VCaP (cell line): ENCODE results near the gene GID4.

Source experiments
- H3K27ac ChIP-seq: fragments of 450-650 bp; 2 replicates; pipeline ENCODE4 v1.5.1; 2017
- TF ChIP-seq, protein P1 (sequence below): fragments of 450-650 bp; conservative IDR thresholded peaks from 2 replicates; pipeline ENCODE4 v1.5.1; 2017; ENCODE audit warnings: mild to moderate bottlenecking, moderate library complexity

GID4 gene

DNA sequence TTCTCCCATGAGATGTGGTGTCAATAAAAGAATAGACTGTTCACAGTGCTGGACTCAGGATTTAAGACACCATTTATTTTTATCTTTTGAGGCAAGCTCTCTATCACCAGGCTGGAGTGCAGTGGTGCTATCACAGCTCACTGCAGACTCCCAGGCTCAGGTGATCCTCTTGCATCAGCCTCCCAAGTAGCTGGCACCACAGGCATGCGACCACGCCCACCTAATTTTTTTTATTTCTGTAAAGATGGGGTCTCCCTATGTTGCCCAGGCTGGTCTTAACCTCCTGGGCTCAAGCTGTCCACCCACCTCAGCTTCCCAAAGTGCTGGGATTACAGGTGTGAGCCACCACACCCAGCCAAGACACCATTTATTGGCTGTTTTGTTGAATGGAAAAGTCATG is 29.9 kb downstream of the GID4 start:
- TF ChIP-seq, protein P1, sequence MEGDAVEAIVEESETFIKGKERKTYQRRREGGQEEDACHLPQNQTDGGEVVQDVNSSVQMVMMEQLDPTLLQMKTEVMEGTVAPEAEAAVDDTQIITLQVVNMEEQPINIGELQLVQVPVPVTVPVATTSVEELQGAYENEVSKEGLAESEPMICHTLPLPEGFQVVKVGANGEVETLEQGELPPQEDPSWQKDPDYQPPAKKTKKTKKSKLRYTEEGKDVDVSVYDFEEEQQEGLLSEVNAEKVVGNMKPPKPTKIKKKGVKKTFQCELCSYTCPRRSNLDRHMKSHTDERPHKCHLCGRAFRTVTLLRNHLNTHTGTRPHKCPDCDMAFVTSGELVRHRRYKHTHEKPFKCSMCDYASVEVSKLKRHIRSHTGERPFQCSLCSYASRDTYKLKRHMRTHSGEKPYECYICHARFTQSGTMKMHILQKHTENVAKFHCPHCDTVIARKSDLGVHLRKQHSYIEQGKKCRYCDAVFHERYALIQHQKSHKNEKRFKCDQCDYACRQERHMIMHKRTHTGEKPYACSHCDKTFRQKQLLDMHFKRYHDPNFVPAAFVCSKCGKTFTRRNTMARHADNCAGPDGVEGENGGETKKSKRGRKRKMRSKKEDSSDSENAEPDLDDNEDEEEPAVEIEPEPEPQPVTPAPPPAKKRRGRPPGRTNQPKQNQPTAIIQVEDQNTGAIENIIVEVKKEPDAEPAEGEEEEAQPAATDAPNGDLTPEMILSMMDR = no peak
- H3K27ac ChIP-seq = no peak overlapping the region

DNA sequence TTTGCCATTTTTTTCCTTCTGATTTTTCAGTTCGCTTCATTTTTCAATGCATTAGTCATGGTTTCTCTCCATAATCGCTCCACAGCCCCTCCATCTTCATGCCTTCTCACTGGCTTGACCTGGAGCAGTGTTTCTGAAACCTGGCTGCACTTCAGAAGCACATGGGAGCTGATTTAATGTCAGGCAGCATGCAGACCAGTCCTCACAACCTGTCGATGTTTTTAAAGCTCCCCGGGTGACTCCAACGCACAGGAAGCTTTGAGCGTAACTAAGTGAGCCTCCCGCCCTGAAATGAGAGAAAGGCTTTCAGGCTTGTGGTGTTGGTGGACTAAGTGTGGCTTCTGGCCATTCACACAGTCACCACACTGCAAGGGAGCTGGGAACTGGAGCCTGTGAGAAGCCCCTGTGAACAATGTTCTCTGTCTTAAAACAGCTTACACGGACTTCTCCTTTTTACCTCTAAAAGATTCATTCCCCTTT is 31.7 kb downstream of the GID4 start:
- TF ChIP-seq, protein P1 = no peak
- H3K27ac ChIP-seq = no peak overlapping the region

DNA sequence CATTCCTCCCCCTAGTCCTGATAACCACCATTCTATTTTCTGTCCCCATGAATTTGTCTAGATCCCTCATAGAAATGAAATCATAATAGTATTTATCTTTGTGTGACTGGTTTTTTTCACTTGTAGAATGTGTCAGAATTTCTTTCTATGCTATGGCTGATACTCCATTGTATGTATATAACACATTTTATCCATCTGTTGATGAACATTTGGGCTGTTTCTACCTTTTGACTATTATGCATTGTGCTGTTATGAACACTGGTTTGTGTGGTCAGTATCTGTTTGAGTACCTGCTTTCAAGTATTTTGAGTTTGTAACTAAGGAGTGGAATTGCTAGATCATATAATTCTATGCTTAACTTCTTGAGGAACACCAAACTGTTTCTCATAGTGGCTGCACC is 32.5 kb downstream of the GID4 start:
- TF ChIP-seq, protein P1 = no peak
- no peak overlapping the region for H3K27ac ChIP-seq

DNA sequence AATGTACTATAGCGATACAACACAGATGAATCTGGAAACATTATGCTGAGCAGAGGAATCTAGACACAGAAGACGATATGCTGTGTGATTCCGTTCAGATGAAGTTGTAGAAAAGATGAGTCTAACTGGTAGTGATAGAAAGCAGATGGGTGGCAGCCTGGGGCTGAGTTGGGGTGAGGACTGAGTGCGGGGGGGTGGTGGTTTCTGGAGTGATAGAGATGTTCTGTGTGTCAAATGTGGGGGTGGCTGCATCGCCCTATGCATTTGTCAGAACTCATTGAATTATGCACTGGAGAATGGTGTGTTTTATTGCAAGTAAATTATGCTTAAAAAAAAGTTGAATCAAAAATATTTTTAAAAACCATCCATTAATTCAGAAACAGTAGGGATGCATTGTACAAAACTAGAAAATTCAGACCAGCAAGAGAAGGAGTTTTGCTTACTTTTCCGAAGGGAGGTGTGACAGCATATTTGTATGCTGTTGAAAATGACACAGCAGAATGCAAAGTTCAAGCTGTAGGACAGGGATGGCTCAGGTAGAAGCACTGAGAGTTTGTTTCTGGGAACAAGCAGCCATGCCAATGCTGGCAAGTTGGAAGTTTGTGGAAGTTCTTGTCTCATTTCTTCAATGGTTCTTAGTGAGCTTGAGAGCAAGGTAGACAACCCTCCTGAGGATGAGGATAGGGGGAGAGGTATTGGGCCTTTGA is 35.5 kb downstream of the GID4 start:
- TF ChIP-seq, protein P1 = no peak
- H3K27ac ChIP-seq = no peak overlapping the region

DNA sequence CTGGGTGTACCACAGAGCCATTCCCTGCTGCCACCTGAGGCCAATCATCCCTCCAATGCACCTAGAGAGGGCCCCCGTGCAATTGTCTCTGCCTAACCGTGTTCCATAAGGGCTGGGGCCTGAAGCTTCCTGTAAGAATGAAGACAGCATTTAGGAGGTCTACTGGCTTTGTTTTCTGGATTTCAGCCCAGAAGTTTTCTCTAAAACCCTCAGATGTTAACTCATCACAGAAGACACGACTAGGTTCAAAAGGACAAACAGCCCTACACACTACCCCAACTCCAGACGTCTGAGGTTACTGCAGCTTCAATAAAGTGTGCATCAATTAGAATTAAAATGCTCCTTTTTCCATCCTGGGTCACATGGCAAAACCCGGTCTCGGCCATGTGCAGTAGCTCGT is 37.7 kb downstream of the GID4 start:
- TF ChIP-seq, protein P1 = no peak

DNA sequence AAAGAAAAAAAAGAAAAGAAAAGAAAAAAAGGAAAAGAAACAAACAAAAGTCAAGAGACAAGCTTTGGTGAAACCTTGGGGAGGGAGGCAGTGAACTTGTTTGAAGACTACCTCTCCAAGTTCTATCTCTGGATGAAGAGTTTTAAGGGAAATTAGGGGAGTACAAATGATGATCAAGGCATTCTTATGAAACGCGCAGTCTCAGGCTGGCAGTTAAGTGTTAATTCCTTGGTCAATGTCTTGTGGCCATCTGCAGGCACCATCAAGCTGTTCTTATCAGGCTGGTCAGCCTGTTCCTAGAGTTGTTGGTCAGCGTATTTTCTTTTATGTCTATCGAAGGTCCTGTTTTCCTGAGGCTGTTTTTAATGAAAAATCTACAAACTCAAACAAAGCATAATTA is 40.3 kb downstream of the GID4 start:
- TF ChIP-seq, protein P1 = no peak
- no peak overlapping the region for H3K27ac ChIP-seq

More for the DNA sequence above, 37.7 kb downstream of the GID4 start:
- no peak overlapping the region for H3K27ac ChIP-seq

DNA sequence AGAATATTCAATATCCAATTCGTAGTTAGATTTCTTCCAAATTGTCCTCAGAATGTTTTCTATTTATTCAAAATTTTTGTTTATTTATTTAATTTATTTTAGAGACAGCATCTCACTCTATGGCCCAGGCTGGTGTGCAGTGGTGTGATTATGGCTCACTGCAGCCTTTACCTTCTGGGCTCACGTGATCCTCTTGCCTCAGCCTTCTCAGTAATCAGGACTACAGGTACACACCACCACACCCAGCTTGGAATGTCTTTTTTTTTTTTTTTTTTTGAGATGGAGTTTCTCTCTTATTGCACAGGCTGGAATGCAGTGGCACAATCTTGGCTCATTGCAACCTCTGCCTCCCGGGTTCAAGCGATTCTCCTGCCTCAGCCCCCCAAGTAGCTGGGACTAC is 45.0 kb downstream of the GID4 start:
- TF ChIP-seq, protein P1 = no peak
- no peak overlapping the region for H3K27ac ChIP-seq
